Uterus (tissue), 2 donors: ENCODE results near the gene CAMK1G.

Experiments
- POLR2A ChIP-seq, 2 donors: fragments of 450-650 bp; IDR thresholded peaks; one replicate each; pipeline ENCODE4 v1.6.1; 2016; ENCODE audit warnings: antibody characterized with exemption in 2 of 2, mild to moderate bottlenecking in 1 of 2, moderate library complexity in 1 of 2
- TF ChIP-seq, protein P1 (sequence below), 4 experiments: fragments of 200-600 bp in 2 of 4; fragments of 450-650 bp in 2 of 4; sonication (generic) in 2 of 4; IDR thresholded peaks; one replicate each; pipeline ENCODE4 v1.5.1; 2016 to 2019; ENCODE audit warnings: antibody characterized with exemption in 4 of 4, mild to moderate bottlenecking in 2 of 4, moderate library complexity in 1 of 4

DNA sequence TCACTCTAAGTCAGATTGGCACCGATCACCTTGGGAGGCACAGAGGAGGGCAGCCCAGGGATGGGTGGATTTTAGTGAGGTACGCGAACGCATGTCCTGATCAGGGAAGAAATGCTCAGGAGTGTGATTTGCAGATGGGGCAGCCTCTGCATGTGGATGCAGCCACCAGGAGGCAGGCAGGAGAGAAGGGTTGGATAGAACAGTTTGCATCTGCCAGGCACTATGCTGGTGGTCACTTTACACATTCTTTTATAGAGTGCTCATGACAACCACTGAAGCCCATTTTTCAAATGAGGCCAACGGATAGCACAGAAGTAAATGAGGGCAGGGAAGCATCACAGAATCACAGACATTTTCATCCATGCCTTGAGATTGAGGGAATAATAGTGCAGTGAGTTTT lies 63.0 kb downstream of the CAMK1G start:
- TF ChIP-seq POLR2A (IDR thresholded peaks at IDR 0.05), result no peak
- TF ChIP-seq, protein P1, sequence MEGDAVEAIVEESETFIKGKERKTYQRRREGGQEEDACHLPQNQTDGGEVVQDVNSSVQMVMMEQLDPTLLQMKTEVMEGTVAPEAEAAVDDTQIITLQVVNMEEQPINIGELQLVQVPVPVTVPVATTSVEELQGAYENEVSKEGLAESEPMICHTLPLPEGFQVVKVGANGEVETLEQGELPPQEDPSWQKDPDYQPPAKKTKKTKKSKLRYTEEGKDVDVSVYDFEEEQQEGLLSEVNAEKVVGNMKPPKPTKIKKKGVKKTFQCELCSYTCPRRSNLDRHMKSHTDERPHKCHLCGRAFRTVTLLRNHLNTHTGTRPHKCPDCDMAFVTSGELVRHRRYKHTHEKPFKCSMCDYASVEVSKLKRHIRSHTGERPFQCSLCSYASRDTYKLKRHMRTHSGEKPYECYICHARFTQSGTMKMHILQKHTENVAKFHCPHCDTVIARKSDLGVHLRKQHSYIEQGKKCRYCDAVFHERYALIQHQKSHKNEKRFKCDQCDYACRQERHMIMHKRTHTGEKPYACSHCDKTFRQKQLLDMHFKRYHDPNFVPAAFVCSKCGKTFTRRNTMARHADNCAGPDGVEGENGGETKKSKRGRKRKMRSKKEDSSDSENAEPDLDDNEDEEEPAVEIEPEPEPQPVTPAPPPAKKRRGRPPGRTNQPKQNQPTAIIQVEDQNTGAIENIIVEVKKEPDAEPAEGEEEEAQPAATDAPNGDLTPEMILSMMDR (IDR thresholded peaks at IDR 0.05), result no peak
